Left cardiac atrium (tissue), 4 donors: ENCODE measurements around the gene CPSF7. TPM values are rescaled to one million over a fixed set of nuclear protein-coding genes. Genes with fewer than 3 reads are reported as not detected.
"Not testable (repeated sequence)": the region's sequence is repeated elsewhere in the genome, so short reads cannot be mapped to it uniquely, and the experiment has no call there.

Source experiments
- ATAC-seq, 2 donors: fragments of 200-7000 bp; cut with Tn5 transposase; one replicate each; pipeline ENCODE4 v1.9.1; 2020; ENCODE audit warnings: mild to moderate bottlenecking in 2 of 2, moderate library complexity in 2 of 2
- DNase-seq: peaks from one replicate; pipeline ENCODE4 v3.0.0-alpha.2; 2020
- intact Hi-C, 2 donors: fragments of 100-400 bp; cut with DNase I; formaldehyde crosslinking; loops; one replicate each; pipeline versions ENCODE4 v1.14.1 to v1.15.1; 2022 to 2023
- total RNA-seq, 2 donors: library from RNA; stranded (reverse); fragmentation: NEBNext Ultra II Directional; extraction: Animal tissue kit (Norgen Biotek cat#: 25700); gene quantifications; one replicate each; pipeline ENCODE4 v1.2.1, GENCODE V29; 2021
- donor health status: DM: no; HTN: yes; CAD: no.
- donor health status: DM: no; HTN: yes; CAD: no; lungs with severe emphysema.
- donor health status: DM: yes; HTN: yes; CAD: no.
- donor health status: Dilated cardiomyopathy.

Gene CPSF7
- total RNA-seq, 2 donors from 2014 or later, result 33.3 to 47.2 TPM

- ATAC-seq, result no peak
- no peak for DNase-seq
- intact Hi-C loops, result no loop called here
Measured at GRCh38 chr11:61404641-61405040, 25.1 kb downstream of the CPSF7 start.

GRCh38 chr11:61404103-61404502, 25.7 kb downstream of the CPSF7 start:
- ATAC-seq (no peak), DNase-seq (no peak)
- intact Hi-C loops, result no loop called here

- DNase-seq, result no peak
- intact Hi-C loops, result no loop called here
- ATAC-seq, result no peak
Measured at GRCh38 chr11:61403658-61404057, 26.1 kb downstream of the CPSF7 start.

GRCh38 chr11:61401573-61401972, 28.2 kb downstream of the CPSF7 start:
- ATAC-seq (no peak), DNase-seq (no peak)
- intact Hi-C loops, result no loop called here

GRCh38 chr11:61401173-61401572, 28.6 kb downstream of the CPSF7 start:
- DNase-seq (no peak), ATAC-seq (peak in 1 of 2 donors; percentile 20)
- intact Hi-C loops, result no loop called here

- no peak for DNase-seq
- peak in 1 of 2 donors; percentile 21 for ATAC-seq
- intact Hi-C loops, result no loop called here
Measured at GRCh38 chr11:61392981-61393595, 36.7 kb downstream of the CPSF7 start.

- DNase-seq (no peak), ATAC-seq (no peak)
Measured at GRCh38 chr11:61390161-61390560, 39.6 kb downstream of the CPSF7 start.

GRCh38 chr11:61384271-61385242, 45.2 kb downstream of the CPSF7 start:
- ATAC-seq (peak in 1 of 2 donors; percentile 13), DNase-seq (no peak)
- intact Hi-C loops, result loop anchor here (1.0 to 5.0 kb wide), 3 partner anchors 47 to 127 kb away; no protein-coding TSS in a partner anchor

More at GRCh38 chr11:61390161-61390560, 39.6 kb downstream of the CPSF7 start:
- intact Hi-C loops, result no loop called here

- intact Hi-C loops, DNase-seq, ATAC-seq: not testable (repeated sequence)
Measured at GRCh38 chr11:61383859-61384258, 45.9 kb downstream of the CPSF7 start.

GRCh38 chr11:61380884-61381283, 48.9 kb downstream of the CPSF7 start:
- ATAC-seq (no peak), DNase-seq (no peak)
- intact Hi-C loops, result no loop called here

- intact Hi-C loops, result no loop called here
- peak; percentile 96 for ATAC-seq
- DNase-seq, result peak; percentile 43
Measured at GRCh38 chr11:61378713-61379313, 51.0 kb downstream of the CPSF7 start.

GRCh38 chr11:61377461-61378160, 52.2 kb downstream of the CPSF7 start:
- intact Hi-C loops, result no loop called here
- DNase-seq, result no peak
- no peak for ATAC-seq

- DNase-seq (no peak), ATAC-seq (no peak)
- intact Hi-C loops, result no loop called here
Measured at GRCh38 chr11:61375761-61376108, 54.0 kb downstream of the CPSF7 start.

GRCh38 chr11:61372659-61373420, 56.9 kb downstream of the CPSF7 start:
- DNase-seq, result no peak
- intact Hi-C loops, result no loop called here

GRCh38 chr11:61370349-61371005, 59.3 kb downstream of the CPSF7 start:
- DNase-seq (no peak), ATAC-seq (no peak)
- intact Hi-C loops, result no loop called here

More at GRCh38 chr11:61372659-61373420, 56.9 kb downstream of the CPSF7 start:
- no peak for ATAC-seq

GRCh38 chr11:61369372-61370348, 60.1 kb downstream of the CPSF7 start:
- intact Hi-C loops, result no loop called here
- DNase-seq (peak; percentile 47), ATAC-seq (peak; percentile 93 to 96)

GRCh38 chr11:61368646-61369045, 61.1 kb downstream of the CPSF7 start:
- intact Hi-C loops, result no loop called here
- DNase-seq, result no peak
- ATAC-seq, result no peak
